ACHN (cell line): ENCODE measurements around the gene RAB3GAP2.
"Not testable (repeated sequence)": the region's sequence is repeated elsewhere in the genome, so short reads cannot be mapped to it uniquely, and the experiment has no call there.

ENCODE experiments used
- DNase-seq: peaks from one replicate; pipeline ENCODE4 v3.0.0-alpha.2; 2015
- in situ Hi-C: cut with HindIII; loops from 2 replicates; pipeline ENCODE4 v1.10.0; 2017; ENCODE audit warnings: low sequenced_read_pairs, low pct_ligation_motif_present, low pct_unique_long_range_greater_than_20kb

Gene RAB3GAP2

DNA sequence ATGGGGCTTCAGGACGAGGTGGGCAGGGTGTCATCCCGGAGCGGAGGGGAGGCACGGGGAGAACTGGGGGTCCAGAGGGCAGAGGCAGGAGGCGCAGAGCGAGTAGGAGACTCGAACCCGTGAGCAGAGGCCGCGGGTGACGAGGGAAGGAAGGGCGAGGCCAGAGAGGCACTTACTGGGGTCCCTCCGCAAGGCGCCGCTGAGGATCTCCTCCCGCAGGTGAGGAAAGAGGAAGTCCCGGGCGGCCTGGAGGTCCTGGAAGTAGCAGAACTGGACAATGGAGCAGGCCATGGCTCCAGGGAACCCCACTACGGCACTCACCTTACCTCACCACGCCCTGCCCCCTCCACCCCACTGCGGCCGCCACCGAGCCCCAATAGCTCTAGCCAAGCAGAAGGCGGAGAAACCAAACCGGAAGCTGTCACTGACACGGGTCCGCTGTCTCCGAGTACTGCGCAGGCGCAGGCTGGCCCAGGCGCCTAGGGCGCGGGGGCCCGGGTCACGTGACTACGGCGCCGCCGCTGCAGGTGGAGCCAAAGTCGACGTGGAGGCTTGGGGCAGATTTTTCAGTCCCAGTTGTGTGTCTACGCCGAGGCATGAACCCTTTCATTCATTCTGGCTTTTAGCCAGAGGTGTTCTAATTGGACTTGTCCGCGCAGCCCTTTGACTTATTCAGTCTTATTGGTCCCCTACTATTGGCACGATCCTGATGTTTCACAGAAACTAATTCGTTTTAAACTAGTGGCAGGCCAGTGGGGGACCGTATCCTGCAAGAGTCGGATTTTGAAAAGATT is at the start of gene RAB3GAP2:
Gene RAB3GAP2, minus strand, starts transcription at position 407 of the 794 bp plus-strand sequence. Its CDS starts 116 bp downstream, at position 291.
- in situ Hi-C loops, result no loop called here
- DNase-seq, result peak; percentile 94

DNA sequence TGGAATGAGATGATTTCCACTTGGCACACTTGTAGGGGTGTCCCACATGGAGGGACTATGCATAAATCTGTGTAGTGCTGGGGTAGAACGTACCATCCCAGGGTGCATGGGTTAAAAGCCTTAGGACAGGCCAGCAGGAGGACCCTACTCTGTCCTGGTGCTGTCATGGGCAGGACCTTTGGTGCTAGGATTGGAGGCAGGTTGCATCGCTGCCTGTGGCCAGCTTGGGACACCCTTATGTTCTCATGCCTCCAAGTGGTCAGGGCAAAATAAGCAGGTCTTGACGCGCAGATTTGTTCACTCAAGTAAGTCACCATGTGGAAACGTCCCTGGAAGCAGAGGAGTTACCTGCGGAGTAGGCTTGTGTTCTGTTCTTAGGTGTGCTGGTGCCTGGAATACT is 49.5 kb upstream of the RAB3GAP2 start:
- DNase-seq, result no peak

DNA sequence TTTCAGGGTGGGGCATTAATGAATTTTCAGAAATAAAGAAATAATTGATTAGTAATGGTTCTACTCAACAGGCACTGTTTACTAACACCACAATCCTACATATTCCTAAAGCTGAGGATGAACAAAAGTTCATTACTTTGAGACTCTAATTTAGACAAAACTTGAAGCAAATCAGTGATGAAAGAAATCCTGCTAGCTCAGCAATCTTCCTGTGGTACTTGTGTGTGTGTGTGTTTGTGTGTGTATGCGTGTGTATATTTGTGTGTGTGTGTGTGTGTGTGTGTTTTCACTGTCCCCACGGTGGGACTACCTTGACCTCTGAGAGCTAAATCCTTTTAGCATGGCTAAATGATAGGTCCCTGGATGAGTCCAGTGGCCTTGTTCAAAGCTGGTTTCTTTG is 48.5 kb upstream of the RAB3GAP2 start:
- in situ Hi-C loops, result no loop called here

More for the DNA sequence above, 49.5 kb upstream of the RAB3GAP2 start:
- in situ Hi-C loops, result no loop called here

GRCh38 chr1:220318673-220319072 is 46.4 kb upstream of the RAB3GAP2 start:
- in situ Hi-C loops, result no loop called here
- DNase-seq, result no peak

More for the DNA sequence above, 48.5 kb upstream of the RAB3GAP2 start:
- DNase-seq, result no peak

- in situ Hi-C loops, result no loop called here
- DNase-seq, result no peak
Measured at GRCh38 chr1:220317161-220317560, 44.9 kb upstream of the RAB3GAP2 start.

DNA sequence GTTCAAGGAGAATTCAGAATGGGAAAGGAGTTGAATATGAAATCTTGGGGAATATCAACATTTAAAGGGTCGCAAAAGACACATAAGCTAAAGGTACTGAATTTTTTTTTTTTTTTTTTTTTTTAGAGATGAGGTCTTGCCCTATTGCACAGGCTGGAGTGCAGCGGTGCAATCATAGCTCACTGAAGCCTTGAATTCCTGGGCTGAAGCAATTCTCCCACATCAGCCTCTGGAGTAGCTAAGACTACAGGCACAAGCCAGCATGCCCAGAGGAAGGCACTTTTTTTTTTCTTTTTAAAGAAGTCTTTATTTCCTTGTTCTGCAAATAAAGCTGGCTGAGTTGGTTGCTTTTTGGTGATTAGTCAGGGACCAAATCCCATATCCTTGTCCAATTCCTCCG is 44.1 kb upstream of the RAB3GAP2 start:
- no peak for DNase-seq
- in situ Hi-C loops, result no loop called here

GRCh38 chr1:220315070-220315839 is 43.0 kb upstream of the RAB3GAP2 start:
- in situ Hi-C loops, result no loop called here
- DNase-seq, result no peak

- DNase-seq, result no peak
- in situ Hi-C loops, result no loop called here
Measured at GRCh38 chr1:220313576-220313975, 41.3 kb upstream of the RAB3GAP2 start.

GRCh38 chr1:220310147-220310546 is 37.9 kb upstream of the RAB3GAP2 start:
- DNase-seq, in situ Hi-C loops: not testable (repeated sequence)

GRCh38 chr1:220307607-220308006 is 35.4 kb upstream of the RAB3GAP2 start:
- DNase-seq, result no peak
- in situ Hi-C loops, result no loop called here

DNA sequence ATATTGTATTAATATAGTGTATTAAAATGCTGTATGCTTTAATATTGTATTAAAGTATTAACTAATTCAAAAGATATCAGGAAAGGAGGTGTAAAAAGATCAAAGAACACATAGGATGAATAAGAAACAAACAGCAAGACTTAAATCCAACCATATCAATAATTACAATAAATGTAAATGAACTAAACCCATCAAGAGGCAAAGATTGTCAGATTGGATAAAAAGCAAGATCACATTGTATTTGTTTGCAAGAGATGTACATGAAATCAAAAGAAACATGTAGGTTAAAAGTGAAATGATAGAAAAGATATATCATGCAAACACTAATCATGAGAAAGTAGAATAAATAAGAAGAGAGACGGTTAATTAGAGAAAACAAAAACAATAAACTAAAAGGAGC is 34.1 kb upstream of the RAB3GAP2 start:
- in situ Hi-C loops, result no loop called here
- DNase-seq, result no peak

GRCh38 chr1:220303871-220304270 is 31.6 kb upstream of the RAB3GAP2 start:
- in situ Hi-C loops, result no loop called here

DNA sequence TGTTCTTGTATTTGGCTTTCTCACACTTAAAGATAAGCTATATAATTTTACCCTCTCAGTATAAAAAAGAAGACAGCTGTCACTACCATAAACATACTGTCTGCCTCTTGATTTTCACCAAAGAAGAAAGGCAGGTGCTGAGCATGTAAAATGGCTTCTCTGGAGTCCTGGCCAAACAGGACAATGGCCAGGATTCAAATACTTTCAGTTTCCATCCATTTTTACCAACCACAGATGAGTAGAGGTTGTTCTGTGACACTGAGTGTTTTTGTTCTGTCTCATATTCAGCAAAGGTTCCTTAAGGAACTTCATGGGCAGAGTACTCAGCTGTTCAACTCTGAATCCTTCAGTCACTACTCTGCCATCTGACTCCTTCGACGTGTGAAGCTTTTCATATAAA is 29.4 kb upstream of the RAB3GAP2 start:
- in situ Hi-C loops, result no loop called here
- DNase-seq, result no peak

More at GRCh38 chr1:220303871-220304270, 31.6 kb upstream of the RAB3GAP2 start:
- DNase-seq, result no peak

- peak; percentile 91 for DNase-seq
- in situ Hi-C loops, result no loop called here
Measured at GRCh38 chr1:220300442-220301121, 28.3 kb upstream of the RAB3GAP2 start.

- in situ Hi-C loops, result no loop called here
- DNase-seq, result no peak
Measured at GRCh38 chr1:220299337-220299736, 27.1 kb upstream of the RAB3GAP2 start.

- in situ Hi-C loops, result no loop called here
- no peak for DNase-seq
Measured at GRCh38 chr1:220298470-220299205, 26.4 kb upstream of the RAB3GAP2 start.

GRCh38 chr1:220296981-220297380 is 24.7 kb upstream of the RAB3GAP2 start:
- DNase-seq, result no peak
- in situ Hi-C loops, result no loop called here

GRCh38 chr1:220294846-220295301 is 22.6 kb upstream of the RAB3GAP2 start:
- DNase-seq, result no peak
- in situ Hi-C loops, result no loop called here
